MM.1S (cell line): ENCODE results near the gene CSNK1D.

Experiments used
- EZH2 ChIP-seq: fragments of 300-600 bp; sonication (generic); optimal IDR thresholded peaks from 2 replicates; pipeline ENCODE3; 2017; ENCODE audit warnings: low read depth, mild to moderate bottlenecking, antibody characterized with exemption, low read length, mixed read lengths
- TF ChIP-seq, protein P1 (sequence below): fragments of 300-600 bp; sonication (generic); IDR thresholded peaks from 2 replicates; pipeline ENCODE4 v1.5.1; 2016; ENCODE audit warnings: antibody characterized with exemption, low read length, mixed read lengths

DNA sequence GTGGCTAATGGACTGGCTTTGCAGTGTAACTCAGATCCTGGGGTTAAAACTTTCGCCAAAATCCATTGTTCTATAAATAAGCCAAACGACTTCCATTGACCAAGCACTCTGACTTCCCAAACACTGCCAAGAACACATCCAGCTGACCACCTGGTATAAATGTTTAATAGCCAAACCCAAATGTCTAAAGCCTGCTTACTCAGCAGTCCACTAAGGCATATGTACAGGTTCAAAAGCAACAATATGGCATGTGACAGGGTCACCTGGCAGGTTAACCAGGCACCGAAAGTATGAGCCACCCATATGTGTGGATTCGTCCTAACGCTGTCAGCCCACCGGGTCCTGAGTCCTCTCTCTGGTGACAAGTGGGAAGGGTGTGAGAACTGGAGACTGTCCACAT lies 2.1 kb downstream of the CSNK1D start:
- TF ChIP-seq, protein P1, sequence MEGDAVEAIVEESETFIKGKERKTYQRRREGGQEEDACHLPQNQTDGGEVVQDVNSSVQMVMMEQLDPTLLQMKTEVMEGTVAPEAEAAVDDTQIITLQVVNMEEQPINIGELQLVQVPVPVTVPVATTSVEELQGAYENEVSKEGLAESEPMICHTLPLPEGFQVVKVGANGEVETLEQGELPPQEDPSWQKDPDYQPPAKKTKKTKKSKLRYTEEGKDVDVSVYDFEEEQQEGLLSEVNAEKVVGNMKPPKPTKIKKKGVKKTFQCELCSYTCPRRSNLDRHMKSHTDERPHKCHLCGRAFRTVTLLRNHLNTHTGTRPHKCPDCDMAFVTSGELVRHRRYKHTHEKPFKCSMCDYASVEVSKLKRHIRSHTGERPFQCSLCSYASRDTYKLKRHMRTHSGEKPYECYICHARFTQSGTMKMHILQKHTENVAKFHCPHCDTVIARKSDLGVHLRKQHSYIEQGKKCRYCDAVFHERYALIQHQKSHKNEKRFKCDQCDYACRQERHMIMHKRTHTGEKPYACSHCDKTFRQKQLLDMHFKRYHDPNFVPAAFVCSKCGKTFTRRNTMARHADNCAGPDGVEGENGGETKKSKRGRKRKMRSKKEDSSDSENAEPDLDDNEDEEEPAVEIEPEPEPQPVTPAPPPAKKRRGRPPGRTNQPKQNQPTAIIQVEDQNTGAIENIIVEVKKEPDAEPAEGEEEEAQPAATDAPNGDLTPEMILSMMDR: no peak
- TF ChIP-seq EZH2: no peak
